OCI-LY7 (cell line): ENCODE data around the gene FBXW12. TPM values are rescaled to one million over a fixed set of nuclear protein-coding genes. Genes with fewer than 3 reads are reported as not detected.

Experiments
- BruUV-seq: library from RNA; stranded (reverse); fragments of 400-500 nt; replicated peaks from 2 replicates; lab custom pipeline; 2021; lab: Mats Ljungman, UMichigan
- CTCF ChIA-PET: fragments of 300-600 bp; sonication (Branson Sonifier 250); formaldehyde crosslinking; loops from one replicate; lab custom pipeline; 2022; ENCODE audit warnings: antibody characterized with exemption; ENCODE audit not compliant: unreplicated experiment; lab: Charles Lee
- POLR2A ChIA-PET: fragments of 300-600 bp; sonication (Branson Sonifier 250); formaldehyde crosslinking; loops from one replicate; lab custom pipeline; 2022; ENCODE audit warnings: antibody characterized with exemption; lab: Charles Lee
- DNase-seq: peaks from one replicate; pipeline ENCODE4 v3.0.0-alpha.2; 2015; ENCODE audit warnings: low spot score
- H2AFZ ChIP-seq: fragments of 200-600 bp; sonication (generic), shearing (Covaris generic); 2 replicates; pipeline ENCODE4 v1.6.1; 2014; ENCODE audit warnings: mild to moderate bottlenecking, antibody characterized with exemption, low read length, moderate library complexity
- H3K27ac ChIP-seq: fragments of 200-600 bp; sonication (generic); 2 replicates; pipeline ENCODE4 v1.5.1; 2014; ENCODE audit warnings: mixed run types, low read depth, mild to moderate bottlenecking, moderate library complexity, low read length, inconsistent platforms; ENCODE audit not compliant: poor library complexity, severe bottlenecking
- H3K36me3 ChIP-seq: fragments of 200-600 bp; sonication (generic); 2 replicates; pipeline ENCODE4 v1.6.1; 2014; ENCODE audit warnings: mild to moderate bottlenecking, antibody characterized with exemption, low read length, moderate library complexity, mixed read lengths; ENCODE audit not compliant: insufficient read depth
- H3K4me1 ChIP-seq: fragments of 200-600 bp; sonication (generic); 2 replicates; pipeline ENCODE4 v1.5.1; 2014; ENCODE audit warnings: mild to moderate bottlenecking, low read length; ENCODE audit not compliant: insufficient read depth, poor library complexity, severe bottlenecking
- H3K4me2 ChIP-seq: fragments of 200-600 bp; sonication (generic); 2 replicates; pipeline ENCODE4 v1.6.1; 2014; ENCODE audit warnings: mild to moderate bottlenecking, low read length
- H3K4me3 ChIP-seq: fragments of 200-600 bp; sonication (generic); 2 replicates; pipeline ENCODE4 v1.5.1; 2014; ENCODE audit warnings: mild to moderate bottlenecking, low read depth, low read length; ENCODE audit not compliant: poor library complexity, severe bottlenecking
- H3K79me2 ChIP-seq: fragments of 200-600 bp; sonication (generic); 2 replicates; pipeline ENCODE4 v1.6.1; 2016; ENCODE audit warnings: low read depth, mild to moderate bottlenecking, low read length, moderate library complexity, mixed read lengths; ENCODE audit not compliant: insufficient read depth
- H3K9me2 ChIP-seq: fragments of 200-600 bp; sonication (generic); 2 replicates; pipeline ENCODE4 v1.6.1; 2016; ENCODE audit warnings: mild to moderate bottlenecking, low read length, mixed read lengths; ENCODE audit not compliant: insufficient read depth
- H3K9me3 ChIP-seq: fragments of 200-600 bp; sonication (generic); 2 replicates; pipeline ENCODE4 v1.6.1; 2014; ENCODE audit warnings: mild to moderate bottlenecking, mixed run types, low read length, mixed read lengths
- H4K20me1 ChIP-seq: fragments of 200-600 bp; sonication (generic); 2 replicates; pipeline ENCODE4 v1.6.1; 2014; ENCODE audit warnings: mild to moderate bottlenecking, antibody characterized with exemption, low read length, moderate library complexity, mixed read lengths; ENCODE audit not compliant: insufficient read depth
- CTCF ChIP-seq: fragments of 200-600 bp; sonication (generic); conservative IDR thresholded peaks from 2 replicates; pipeline ENCODE4 v1.5.1; 2014; ENCODE audit warnings: mild to moderate bottlenecking, antibody characterized with exemption, low read length, moderate library complexity, mixed read lengths
- EZH2phosphoT487 ChIP-seq: fragments of 200-600 bp; sonication (generic); IDR thresholded peaks from 2 replicates; pipeline ENCODE4 v1.6.1; 2018; ENCODE audit warnings: low read depth, borderline replicate concordance, mild to moderate bottlenecking, mixed run types, antibody characterized with exemption, low read length, moderate library complexity, mixed read lengths
- intact Hi-C: fragments of 100-400 bp; cut with micrococcal nuclease; formaldehyde crosslinking; loops from one replicate; pipeline ENCODE4 v1.10.0; 2022; ENCODE audit not compliant: unreplicated experiment
- total RNA-seq, 2 experiments: library from RNA; depleted of rRNA in 1 of 2; stranded (reverse); fragments of >200 nt in 1 of 2; shearing (Covaris generic) in 1 of 2; gene quantifications; 2 replicates each; pipeline ENCODE4 v1.2.3, GENCODE V29; 2014 to 2022

FBXW12 gene
- total RNA-seq, 2 experiments from 2014 or later: 0.44 to 0.50 TPM

- ChIA-PET POLR2A (interaction anchor here (0.5 kb wide), 1 partner anchor 473 kb away, joined by 3 read pairs; no protein-coding TSS in a partner anchor), CTCF (interaction anchor here (0.9 kb wide), 1 partner anchor 89 kb away, joined by 3 read pairs; no protein-coding TSS in a partner anchor)
- Histone ChIP-seq H3K9me3 (no peaks in the 10 kb centered on the region), H3K9me2 (no peaks in the 10 kb centered on the region), H3K27ac (no peak overlapping the region), H3K4me2 (no peak overlapping the region), H3K36me3 (no peaks in the 10 kb centered on the region), H3K4me1 (no peaks in the 10 kb centered on the region), H4K20me1 (no peaks in the 10 kb centered on the region), H3K4me3 (no peak overlapping the region), H2AFZ (no peak overlapping the region), H3K79me2 (no peaks in the 10 kb centered on the region)
- intact Hi-C loops: no loop called here
- DNase-seq: no peak
- BruUV-seq: no TSS peak
- TF ChIP-seq EZH2phosphoT487 (no peak), CTCF (no peak)
Observed at GRCh38 chr3:48347500-48347899, 24.5 kb upstream of the FBXW12 start.

GRCh38 chr3:48352546-48352945 lies 19.5 kb upstream of the FBXW12 start:
- H3K36me3 ChIP-seq: no peaks in the 10 kb centered on the region
- H3K4me2 ChIP-seq: no peak overlapping the region
- no peaks in the 10 kb centered on the region for H3K9me2 ChIP-seq
- H3K9me3 ChIP-seq: peaks cover under 1% of the 10 kb centered on the region
- H3K4me3 ChIP-seq: no peak overlapping the region
- no peak for DNase-seq
- no peaks in the 10 kb centered on the region for H4K20me1 ChIP-seq
- POLR2A ChIA-PET: no interaction called here
- CTCF ChIA-PET: no interaction called here
- H3K27ac ChIP-seq: no peak overlapping the region
- intact Hi-C loops: no loop called here
- H3K4me1 ChIP-seq: no peaks in the 10 kb centered on the region
- no peak overlapping the region for H2AFZ ChIP-seq
- no TSS peak for BruUV-seq
- H3K79me2 ChIP-seq: no peaks in the 10 kb centered on the region
- TF ChIP-seq EZH2phosphoT487 (no peak), CTCF (no peak)

GRCh38 chr3:48353987-48354386 lies 18.0 kb upstream of the FBXW12 start:
- H4K20me1 ChIP-seq: no peaks in the 10 kb centered on the region
- ChIA-PET CTCF (no interaction called here), POLR2A (interaction anchor here (0.6 kb wide), 1 partner anchor 240 kb away, joined by 3 read pairs; no protein-coding TSS in a partner anchor)
- no peak overlapping the region for H2AFZ ChIP-seq
- H3K36me3 ChIP-seq: no peaks in the 10 kb centered on the region
- TF ChIP-seq CTCF: no peak
- BruUV-seq: no TSS peak
- no peaks in the 10 kb centered on the region for H3K4me1 ChIP-seq
- intact Hi-C loops: no loop called here
- H3K9me3 ChIP-seq: peaks cover 5% of the 10 kb centered on the region
- H3K27ac ChIP-seq: no peak overlapping the region
- no peak overlapping the region for H3K4me2 ChIP-seq
- H3K9me2 ChIP-seq: no peaks in the 10 kb centered on the region
- H3K4me3 ChIP-seq: no peak overlapping the region
- DNase-seq: no peak
- no peaks in the 10 kb centered on the region for H3K79me2 ChIP-seq
